ENCODE measurements around the gene NHS. TPM values are rescaled to one million over a fixed set of nuclear protein-coding genes. Genes with fewer than 3 reads are reported as not detected.
"Not testable (repeated sequence)": the region's sequence is repeated elsewhere in the genome, so short reads cannot be mapped to it uniquely, and the experiment has no call there.

Gene NHS
- polyA plus RNA-seq, 10 donors, result 1.4 to 2.7 (median 2.2) TPM

DNA sequence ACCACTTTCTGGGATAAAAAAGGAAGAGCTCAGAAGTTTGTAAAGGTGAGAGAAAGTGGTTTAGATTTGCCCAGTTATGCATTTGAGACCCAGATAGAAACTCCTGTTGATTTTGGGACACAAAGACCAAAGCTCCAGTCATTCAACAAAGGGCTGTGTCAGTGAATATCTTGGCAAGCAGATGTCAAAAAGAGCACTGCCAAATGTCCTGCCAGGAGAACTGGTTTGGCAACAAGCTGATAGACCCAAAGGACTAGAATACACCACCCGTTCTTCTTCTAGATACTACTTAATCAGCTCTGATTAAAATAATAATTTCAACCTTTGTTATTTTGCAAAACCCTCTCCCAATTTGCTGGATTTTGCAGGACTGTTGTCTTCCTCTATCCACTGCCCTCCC, 121.4 kb downstream of the NHS start:
- no peak for DNase-seq

DNA sequence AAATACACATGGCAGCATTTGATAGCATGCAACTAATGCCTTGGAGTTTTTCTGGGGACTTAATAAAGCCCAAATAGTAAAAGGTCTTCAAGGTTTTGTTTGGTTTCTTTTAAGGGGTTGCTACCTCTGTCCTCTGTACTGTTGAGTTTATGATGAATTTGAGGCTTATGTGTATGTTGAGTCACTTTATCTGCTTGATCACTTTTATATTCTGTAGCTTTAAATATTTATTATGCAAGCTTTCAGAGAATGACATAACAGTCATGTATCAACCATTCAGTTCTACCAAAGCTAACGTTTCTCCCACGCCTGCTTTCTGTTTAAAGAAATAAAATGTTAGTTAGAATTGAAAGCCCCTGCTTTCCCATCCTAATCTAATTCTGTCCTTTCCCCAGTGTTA, 122.2 kb downstream of the NHS start:
- no peak for DNase-seq

DNA sequence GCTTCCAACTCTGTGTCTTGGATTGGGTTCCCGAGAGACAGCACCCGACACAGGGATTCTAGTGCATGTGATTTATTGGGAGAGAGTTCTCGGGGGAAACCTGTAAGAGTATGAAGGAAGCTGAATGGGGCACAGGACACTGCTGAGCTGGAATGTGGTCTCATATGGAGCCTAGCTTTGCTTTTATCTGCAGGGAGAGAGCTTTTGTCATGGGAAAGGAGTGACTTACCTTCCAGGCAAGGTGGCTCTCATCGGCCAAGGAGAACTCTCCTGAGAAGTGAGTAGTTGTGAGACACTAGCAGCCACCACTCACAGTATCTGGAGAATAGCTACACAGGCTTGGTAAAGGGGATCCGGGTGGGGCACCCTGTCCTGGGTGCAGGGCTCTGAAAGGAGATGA, 124.5 kb downstream of the NHS start:
- DNase-seq, result no peak

DNA sequence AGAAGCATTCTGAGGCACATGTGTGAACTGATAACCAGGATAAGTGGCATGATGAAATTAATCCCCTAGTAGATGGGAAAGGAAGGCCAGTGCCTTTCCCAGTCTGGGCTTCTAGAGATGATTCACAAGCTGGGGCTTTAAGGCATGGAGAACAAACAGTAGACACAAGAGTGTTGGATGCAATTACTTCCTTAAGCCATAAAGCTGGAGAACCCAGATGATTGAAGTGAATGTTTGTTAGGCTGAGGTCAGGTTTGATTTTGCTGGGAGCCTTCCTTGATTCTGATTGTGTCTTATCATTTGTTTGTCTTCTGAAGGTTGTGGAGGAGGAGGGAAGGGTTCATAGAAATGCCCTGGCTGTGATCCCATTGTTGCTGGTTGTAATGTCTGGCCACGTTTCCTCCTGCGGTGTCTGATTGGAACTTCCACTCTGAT, 125.2 kb downstream of the NHS start:
- no peak for DNase-seq

DNA sequence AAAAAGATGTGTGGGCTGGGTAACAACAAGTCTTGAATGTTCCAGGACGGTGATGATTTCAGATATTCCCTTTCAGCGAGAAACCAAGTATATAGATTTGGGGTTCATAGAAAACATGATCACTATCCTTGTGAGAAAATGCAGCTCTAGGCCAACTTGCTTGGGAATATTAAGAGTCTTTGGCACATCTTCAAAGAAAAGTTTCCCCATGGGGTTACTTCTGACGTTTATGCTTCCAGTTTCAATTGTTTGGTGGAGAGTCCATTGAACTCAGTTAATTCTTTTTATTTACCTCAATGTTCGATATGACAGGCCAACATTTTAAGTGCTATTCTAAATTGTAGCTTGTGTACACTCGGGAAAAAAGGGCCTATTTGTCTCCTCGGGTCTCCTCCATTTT, 126.7 kb downstream of the NHS start:
- no peak for DNase-seq

DNA sequence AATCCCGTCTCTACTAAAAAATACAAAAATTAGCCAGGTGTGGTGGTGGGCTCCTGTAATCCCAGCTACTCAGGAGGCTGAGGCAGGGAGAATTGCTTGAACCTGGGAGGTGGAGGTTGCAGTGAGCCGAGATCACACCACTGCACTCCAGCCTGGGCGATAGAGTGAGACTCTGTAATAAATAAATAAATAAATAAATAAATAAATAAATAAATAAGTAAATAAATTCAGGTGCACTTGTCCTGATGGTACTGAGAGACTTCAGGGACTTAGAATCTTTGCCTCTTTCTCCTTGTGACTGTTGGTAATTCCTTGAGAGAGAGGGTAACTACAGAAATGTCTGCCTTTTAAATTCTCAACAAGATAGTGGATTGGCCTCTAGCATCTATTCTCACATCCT, 131.4 kb downstream of the NHS start:
- DNase-seq, result not testable (repeated sequence)

DNA sequence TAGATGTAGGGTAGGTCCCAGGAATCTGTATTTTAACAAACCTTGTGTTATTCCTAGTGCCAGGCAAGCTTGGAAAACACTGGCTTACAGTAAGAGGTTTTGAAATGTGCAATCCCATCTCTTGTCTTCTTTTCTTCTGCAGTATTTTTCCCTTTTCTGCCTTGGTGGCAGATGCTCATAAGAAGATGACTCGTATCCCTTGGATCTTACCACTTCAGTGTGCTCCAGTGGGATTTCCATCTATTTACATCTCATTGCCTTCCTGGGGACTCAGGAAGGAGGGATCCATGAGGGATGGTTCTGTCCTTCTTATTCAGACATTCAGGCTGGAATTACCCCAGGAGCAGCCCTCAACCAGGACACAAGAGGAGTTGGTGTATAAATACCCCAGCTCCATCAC, 136.6 kb downstream of the NHS start:
- DNase-seq, result no peak

DNA sequence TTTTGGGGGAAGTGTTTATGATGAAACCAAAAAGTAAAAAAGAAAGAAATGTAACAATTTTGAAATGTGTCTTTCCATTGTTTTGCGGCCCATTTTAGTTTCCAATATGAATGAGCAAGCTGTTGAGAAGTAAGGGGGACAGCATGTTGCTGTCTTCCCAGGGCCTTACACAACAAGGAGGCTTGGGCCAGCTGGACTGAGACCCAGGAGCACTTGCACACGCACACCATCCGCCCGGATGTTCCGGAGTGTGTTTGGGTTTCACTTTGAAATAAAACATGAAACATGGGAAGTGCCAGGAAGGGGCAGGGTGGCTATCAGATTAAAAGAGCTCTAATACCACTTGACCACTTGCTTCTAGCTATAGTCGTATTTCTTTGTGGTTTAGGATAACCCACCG, 144.4 kb downstream of the NHS start:
- DNase-seq, result peak in 2 of 3 donors; percentile 38 to 60

DNA sequence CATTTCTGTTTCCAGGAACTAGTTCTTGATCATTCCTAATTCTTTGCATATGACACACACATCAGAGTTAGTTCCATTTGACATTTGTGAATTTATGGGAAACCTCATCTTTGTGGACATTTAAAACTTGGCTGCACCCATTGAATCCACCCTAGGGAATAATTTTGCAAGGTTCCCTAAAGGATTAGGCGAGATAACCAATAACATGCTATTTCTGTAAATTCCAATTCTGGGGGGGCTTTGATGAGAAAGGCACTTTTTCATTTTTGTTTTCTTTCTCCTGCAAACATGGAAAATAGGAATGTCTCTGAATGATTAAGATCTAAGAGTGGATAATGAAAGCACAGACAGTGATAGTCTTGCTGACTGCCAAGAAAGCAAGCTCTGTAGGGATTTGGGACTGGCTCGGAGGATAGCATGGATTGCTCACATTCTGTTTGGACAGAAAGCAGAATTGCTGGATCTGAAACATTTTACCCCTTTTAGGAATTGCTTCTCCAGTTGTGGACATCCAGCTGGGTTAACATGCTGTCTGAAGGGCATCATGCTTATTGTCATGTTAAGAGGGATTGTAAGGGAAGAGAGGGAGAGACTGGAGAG, 145.1 kb downstream of the NHS start:
- DNase-seq, result peak; percentile 43 to 65 (median 45)

DNA sequence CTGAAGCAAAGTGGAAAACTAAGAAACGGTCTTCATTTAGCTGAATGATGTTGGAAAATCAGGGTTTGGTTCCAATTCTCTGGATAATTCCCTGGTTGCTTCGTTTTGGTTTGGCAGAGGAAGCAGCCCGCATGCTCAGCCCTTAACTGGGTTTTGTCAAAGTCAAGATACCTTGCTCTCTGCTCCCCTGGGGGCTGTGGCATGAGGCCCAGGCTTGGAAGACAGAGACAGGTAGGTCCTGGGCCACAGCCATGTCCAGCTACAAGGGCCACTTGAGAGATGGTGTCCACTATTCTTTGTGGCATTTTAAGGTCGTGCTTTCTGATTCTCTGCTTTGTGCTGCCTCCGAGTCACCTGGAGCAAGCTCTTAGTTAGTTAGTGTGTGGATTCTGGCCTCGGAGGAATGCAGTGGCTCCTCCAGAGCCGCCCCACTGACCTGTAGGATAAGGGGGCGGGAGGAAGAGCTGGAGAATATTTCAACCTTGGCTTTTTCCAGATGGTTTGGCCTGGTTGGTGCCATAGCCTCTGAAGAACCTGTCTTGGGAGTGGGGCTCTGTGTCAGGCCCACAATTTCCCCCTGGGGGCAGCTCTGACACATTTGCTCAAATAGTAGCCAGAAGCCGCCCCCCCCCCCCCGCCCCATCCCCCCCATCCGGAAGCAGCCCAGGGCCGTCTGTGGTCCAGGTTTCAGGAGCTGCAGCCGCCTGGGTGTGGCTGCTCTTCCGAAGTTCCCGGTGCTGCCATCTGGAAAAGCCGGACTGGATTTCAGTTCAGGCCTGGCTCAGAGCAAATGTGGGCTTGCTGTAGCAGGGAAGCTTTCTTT, 147.1 kb downstream of the NHS start:
- DNase-seq, result no peak

DNA sequence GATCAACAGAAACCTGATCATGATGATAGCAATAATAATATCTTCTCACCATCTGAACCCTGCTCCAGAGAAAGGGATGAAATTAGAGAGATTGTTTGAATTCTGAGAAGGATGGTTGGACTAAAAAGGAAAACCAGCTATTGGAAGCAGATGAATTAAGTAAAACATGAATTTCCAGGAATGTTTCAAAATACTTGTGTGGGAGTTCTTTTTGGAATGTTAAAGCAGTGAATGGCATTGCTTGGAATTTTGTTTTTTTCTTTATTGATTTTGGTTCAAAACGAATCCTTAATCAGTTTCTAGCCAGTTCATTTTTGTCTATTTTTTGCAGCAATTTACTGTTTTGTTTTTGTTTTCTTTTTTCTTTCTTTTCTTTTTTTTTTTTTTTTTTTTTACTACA, 150.3 kb downstream of the NHS start:
- no peak for DNase-seq

DNA sequence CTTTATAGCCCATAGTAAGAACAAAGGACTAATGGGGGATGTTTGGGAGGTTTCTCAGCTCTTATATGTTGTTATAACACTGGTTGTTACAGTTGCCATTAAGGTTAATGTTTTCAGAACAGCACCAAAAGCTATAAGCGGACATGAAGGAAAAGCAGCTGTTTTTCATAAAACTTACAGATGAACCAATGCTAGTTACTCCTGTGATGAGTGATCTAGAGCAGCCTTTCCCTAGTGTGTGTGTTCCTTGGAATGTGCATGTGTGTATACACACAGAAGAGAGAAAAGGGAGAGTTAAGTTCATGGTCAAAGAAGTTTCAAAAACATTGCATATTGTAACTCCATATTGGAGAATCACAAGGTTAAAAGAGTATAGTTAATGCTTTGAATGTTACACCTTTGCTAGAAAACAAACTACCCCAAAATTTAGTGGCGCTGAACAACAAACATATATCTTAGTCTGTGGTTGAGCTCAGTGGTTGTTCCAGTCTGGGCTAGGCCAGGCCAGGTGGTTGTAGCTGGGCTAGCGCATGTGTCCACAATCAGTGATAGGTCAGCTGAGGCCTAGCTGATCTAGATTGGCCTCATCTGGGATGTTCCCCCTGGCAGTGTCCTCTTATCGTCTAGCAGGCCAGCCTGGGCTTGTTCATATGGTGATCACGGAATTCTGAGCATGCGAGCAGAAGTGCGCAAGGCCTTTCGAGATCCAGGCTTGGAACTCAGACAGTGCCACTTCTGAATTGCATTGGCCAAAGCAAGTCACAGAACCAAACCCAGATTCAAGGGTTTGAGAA, 151.0 kb downstream of the NHS start:
- peak in 1 of 3 donors; percentile 33 for DNase-seq

DNA sequence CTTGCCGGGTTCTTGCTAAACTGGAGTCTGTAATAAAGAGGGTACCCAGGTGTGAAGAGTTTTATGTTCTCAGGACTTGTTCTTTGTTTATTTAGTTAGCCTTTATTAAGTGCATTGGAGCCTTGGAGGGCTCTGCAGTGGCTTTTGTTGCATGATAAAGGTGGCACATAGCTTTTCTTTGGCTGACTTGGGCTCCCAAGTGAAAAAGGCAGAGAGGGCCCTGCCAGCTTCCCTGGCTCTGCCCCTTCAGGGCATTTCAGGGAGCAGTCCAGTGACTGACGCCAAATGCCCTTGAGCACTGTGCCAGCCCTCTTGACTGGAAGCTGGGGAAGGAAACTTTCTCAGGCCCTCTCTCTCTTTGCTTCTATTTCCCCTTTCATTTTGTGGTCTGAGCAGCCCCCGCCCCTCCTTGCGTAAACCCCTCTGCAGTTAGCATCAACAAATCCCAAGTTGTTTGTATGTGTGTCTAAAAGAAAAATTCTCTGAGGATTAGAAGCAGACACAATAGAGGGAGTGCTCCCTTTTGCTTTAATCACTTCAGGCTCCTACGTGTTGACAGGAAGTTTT, 152.2 kb downstream of the NHS start:
- no peak for DNase-seq

DNA sequence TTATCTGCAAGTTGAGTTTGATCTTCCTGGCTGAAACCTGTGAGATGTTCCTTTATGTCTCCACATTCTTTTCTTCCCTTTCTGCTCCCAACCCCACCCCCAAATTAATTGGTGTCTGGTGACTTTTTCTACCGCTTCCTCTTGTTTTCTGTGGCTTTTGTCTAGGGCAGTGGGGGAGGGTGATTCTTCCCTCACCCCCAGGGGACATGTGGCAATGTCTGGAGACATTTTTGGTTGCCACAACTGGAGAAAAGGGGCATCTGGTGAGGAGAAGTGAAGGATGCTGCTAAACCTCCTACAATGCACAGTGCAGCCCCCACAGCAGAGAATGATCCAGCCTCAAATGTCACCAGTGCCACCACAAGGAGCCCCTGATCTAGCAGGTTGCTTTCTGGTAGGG, 152.9 kb downstream of the NHS start:
- DNase-seq, result no peak

DNA sequence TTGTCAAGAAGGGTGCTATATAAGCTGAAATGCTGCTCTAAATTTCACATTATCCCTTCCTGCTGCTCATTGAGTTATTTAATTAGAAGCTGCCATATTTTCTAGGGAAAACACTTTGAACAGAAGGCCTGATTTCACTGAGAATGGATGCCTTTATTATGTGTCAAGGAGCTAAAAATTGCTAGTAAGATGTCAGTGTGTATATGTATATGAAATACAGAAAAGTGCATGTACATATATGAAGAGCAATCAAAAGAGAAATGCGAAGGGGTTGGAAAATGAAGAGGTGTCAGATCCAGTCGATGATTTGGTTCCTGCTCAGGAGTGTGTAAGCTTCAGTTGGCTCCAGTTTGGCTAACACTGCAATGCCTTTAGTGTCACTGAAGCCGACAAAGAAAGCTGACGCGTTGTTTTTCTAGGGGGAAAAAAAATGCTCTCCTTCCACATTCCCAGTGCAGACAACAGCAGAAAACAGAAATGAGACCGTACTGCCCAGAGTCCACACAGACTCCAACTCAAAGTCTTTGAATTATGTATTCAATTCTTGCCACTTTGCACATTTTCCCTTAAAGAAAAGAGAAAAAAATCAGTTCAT, 154.2 kb downstream of the NHS start:
- DNase-seq, result no peak

DNA sequence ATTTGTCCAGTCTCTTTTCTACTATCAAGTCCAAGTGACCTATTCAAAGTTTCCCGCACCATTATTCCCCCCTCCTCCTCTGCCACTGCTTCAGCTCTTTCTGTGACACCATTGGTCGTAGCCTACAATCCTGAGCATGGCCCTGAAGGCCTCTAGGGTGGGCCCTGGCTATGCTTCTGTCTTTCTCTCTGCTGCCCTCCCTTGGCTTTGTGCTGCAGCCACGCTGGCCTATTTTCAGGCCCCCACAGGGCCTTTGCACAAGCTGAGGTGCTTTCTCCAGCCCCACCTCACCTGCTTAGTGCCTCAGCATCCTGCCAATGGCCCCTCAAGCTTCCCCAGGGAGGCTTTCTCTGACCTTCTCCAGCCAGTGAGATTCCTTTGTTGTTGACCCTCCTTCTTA, 156.5 kb downstream of the NHS start:
- DNase-seq, result no peak

DNA sequence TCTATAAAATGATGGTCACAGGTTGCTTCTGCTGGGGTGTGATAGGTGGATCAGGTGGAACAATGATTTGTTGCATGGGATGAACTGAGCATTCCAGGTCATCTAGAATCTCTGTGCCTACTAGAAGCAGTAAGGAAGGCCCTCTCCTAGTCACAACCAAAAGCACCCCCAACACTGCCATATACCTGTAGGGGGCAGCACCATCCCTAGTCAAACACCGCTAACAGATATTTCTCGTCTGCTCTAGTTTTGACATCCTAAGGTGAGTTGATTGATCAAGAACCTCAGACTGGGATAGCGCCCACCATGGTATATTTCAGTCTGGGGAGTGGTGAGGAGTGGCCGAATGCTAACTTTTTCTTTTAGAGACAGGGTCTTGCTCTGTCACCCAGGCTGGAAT, 160.2 kb downstream of the NHS start:
- no peak for DNase-seq

DNA sequence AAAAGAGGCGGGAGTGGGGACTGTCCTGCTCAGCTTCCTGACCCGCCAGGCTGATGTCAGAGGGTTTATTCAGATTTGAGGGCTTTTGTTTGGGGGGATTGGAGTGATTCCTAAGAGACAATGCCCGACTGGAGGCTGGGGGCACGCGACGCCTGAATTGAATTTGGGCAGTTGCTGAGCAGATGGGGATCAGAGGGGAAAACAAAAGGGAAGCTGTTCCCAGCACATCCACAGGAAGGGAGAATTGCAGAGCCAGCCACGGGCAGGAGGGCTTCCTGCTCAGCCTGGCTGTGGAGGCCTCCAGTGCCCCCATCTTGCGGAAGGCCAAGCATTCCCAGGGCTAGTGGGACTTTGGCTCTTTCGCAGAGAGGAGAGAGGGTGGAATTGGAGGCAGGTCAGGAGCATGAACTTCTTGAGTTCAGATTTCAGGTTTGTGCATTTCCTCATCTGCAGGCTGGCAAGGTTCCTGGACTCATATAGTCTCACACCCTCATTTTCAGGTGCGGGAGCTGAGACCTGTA, 162.8 kb downstream of the NHS start:
- DNase-seq, result no peak

DNA sequence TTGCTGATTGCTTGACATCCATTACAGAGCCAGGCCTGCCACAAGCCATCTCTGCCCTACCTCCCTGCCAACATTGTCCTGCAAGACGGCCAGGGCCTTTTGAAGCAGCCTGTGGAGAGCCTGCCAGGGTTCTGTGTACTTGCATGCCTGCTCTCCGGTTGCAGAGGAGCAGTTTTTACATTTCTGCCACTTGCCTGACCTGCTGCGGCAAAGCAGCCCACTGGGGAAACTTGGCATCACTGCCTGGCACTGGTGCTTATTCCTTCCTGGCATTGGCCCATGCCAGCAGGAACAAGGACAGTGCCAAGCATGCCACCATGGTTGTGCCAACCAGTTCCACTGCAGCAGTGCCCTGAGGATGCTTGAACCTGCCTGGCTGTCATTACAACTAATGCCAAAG, 167.1 kb downstream of the NHS start:
- no peak for DNase-seq

DNA sequence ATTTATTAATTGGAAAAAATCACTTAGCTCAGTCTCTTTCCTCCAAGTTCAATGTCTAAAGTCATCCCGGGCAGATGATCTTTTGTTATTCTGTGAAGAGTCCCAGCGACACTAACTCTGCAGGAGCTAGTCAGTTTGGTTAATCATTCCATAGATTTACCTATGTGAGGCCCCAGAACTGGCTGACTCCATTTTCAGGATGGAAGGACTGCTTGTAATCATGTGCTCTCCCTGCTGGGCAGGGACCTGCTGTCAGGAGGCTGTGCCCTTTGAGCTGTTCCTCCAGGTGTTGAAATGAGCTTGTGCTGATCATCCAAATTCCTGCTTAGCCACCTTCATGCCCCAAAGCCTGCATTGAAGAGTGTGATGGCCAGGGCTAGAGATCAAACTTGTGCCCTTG, 169.8 kb downstream of the NHS start:
- no peak for DNase-seq

DNA sequence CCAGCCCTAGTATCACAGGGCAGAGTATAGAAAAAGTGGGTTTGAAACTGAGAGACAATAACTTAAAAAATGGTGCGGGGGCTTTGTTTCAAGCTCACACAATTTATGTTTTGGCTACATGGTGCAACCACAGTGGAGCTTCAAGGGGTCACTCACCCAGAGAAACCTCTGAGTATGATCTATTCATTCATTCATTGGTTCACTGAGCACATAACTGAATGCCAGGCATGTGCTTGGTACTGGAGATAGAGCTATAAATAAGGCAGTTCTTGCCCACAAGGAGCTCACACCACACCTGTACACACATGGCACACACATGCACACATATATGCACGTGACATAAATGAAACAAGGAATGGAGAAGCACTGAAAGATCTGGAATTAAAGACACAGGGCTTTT, 171.4 kb downstream of the NHS start:
- no peak for DNase-seq

DNA sequence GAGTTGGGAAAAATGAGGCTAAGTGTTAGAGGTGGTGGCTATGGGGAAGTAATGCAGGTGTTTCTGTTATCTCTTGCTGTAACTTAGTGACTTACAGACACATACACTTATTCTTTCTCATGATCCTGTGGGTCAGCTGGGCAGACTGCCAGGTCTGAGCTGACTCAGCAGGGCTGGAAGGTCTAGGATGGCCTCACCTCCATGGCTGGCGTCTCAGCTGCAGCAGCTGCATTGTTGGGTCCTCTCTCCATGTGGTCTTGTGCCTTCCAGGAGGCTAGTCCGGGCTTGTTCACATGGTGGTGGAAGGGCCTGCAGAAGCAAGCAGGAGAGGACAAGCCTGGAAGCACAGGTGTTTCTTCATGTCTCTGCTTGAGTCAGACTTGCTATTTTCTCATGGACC, 172.7 kb downstream of the NHS start:
- DNase-seq, result no peak

Measured in muscle of back (tissue), 11 donors.